Rectal smooth muscle tissue (tissue), 1 donor: Measurements from ENCODE around the gene CDYL2.

ENCODE experiments used
- H3K27ac ChIP-seq: one replicate; pipeline ENCODE4 v1.7.0; 2013; ENCODE audit warnings: low read depth, low read length, inconsistent platforms
- H3K27me3 ChIP-seq: one replicate; pipeline ENCODE4 v1.7.0; 2013; ENCODE audit warnings: low read length; ENCODE audit not compliant: control insufficient read depth, insufficient read depth
- H3K36me3 ChIP-seq: one replicate; pipeline ENCODE4 v1.7.0; 2013; ENCODE audit warnings: low read length; ENCODE audit not compliant: control insufficient read depth, insufficient read depth
- H3K4me1 ChIP-seq: one replicate; pipeline ENCODE4 v1.7.0; 2013; ENCODE audit warnings: low read length; ENCODE audit not compliant: control insufficient read depth, insufficient read depth
- H3K4me3 ChIP-seq: one replicate; pipeline ENCODE4 v1.7.0; 2013; ENCODE audit warnings: low read length
- H3K9ac ChIP-seq: one replicate; pipeline ENCODE4 v1.7.0; 2013; ENCODE audit warnings: low read length

CDYL2 gene

DNA sequence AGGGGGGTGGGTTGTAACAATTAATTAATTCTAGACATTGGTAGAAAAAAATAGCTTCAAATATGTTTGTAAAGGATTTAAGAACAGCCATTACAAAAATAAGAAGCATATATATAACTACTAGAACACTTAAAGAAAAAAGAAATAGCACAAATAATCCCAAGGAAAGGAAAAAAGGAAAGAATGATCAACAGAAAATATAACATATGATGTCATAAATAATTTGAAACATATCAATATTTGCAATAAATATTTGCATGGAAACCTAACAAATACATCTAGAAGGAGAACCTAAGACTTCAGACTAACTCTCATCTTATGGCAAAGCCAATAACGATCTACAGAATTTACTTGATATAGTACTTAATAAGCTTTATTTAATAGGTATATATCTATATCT lies 28.9 kb downstream of the CDYL2 start:
- Histone ChIP-seq H3K27ac (no peak overlapping the region), H3K36me3 (no peaks in the 10 kb centered on the region), H3K9ac (no peak overlapping the region), H3K4me1 (no peaks in the 10 kb centered on the region), H3K4me3 (no peak overlapping the region), H3K27me3 (no peaks in the 10 kb centered on the region)

DNA sequence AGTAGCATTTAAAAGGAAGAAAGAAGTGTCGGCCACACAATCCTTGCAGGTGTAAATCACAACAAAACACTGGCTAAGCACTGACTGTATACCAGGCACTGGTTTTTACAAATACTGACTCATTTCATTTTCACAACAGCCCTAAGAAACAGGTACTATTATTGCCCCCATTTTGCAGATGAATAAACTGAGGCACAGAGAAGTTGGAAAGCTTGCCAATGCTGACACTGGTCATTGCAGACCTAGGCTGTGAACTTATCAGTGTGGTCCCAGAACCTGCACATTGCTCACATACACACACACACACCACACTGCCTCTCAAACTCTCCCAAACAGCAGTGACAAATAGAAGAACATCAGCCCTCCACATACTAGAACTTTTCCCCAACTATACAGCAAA lies 37.6 kb downstream of the CDYL2 start:
- Histone ChIP-seq H3K4me3 (no peak overlapping the region), H3K4me1 (no peaks in the 10 kb centered on the region), H3K36me3 (no peaks in the 10 kb centered on the region), H3K27ac (no peak overlapping the region), H3K27me3 (no peaks in the 10 kb centered on the region), H3K9ac (no peak overlapping the region)

DNA sequence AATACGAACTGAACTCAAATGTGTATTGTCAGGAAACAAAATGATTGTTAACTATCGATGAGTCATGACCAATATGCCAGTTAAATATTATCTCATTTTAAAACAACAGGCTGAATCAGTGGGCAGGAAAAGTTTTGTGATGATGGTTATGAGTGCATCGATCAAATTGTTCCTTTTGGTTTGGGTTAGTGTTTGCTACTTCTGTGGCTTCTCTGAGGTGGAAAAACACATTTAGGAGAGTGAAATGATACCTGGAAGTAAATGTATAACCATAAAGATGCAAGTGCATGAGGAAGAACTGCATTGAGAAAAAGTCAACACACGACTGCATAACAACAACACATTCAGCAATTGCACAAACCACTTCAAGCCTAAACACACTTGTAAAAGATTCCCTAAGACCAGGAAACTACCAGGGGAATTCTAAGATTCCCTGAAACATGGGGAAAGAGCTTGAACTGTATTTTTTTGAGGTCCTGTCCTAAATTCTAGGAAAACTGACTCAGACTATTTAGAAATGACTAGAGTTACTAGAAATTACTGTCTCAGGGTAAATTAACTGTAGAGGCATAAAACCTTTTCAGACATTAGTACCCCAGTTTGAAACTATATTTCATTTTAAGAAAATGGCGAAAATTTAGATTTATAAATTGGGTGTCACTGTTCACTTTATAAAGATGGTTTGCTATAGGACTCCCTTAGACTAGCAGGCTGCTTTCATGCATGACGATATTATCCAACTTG lies 44.8 kb downstream of the CDYL2 start:
- no peaks in the 10 kb centered on the region for H3K27me3 ChIP-seq
- no peak overlapping the region for H3K9ac ChIP-seq
- H3K4me3 ChIP-seq = no peak overlapping the region
- no peak overlapping the region for H3K27ac ChIP-seq
- no peaks in the 10 kb centered on the region for H3K4me1 ChIP-seq
- no peaks in the 10 kb centered on the region for H3K36me3 ChIP-seq

DNA sequence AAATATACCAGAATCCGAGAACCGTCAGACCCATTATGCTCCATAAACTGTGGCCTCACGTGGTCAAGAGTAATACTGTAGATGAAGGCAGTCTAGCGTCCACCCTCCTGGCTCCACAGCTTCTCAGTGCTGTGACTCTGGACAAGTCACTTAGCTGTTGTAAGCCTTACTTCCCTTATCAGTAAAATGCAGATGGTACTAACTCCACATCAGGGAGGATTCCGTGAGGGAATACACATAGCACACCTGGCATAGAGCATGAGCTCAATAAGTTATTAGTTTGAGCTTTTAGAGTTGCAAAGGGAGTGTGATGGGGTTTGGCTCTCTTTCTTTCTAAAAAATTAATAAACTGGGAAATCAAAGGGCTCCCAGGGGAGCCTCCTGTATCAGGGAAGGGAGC lies 49.9 kb downstream of the CDYL2 start:
- Histone ChIP-seq H3K9ac (no peak overlapping the region), H3K4me1 (no peaks in the 10 kb centered on the region), H3K27ac (no peak overlapping the region), H3K36me3 (no peaks in the 10 kb centered on the region), H3K4me3 (no peak overlapping the region), H3K27me3 (no peaks in the 10 kb centered on the region)

DNA sequence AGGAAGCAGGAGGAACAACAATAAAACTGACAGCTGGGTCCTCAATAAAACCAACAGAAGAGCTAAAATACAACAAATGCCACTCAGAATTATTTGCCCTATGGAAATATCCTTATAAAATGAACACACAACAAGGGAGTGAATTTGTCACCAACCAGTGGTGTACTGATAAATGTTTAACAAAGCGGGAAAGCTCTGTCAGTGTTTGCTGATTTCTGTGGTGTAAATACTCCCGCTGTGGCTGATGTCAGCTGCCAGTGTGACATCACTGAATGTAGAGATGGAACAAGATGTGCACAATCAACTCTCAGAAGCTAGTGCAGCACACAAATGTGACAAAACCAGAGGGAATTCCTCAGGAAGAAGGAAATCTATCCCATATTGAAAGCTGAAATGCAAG lies 51.9 kb downstream of the CDYL2 start:
- Histone ChIP-seq H3K36me3 (no peaks in the 10 kb centered on the region), H3K9ac (no peak overlapping the region), H3K4me1 (no peaks in the 10 kb centered on the region), H3K4me3 (no peak overlapping the region), H3K27ac (no peak overlapping the region), H3K27me3 (no peaks in the 10 kb centered on the region)

DNA sequence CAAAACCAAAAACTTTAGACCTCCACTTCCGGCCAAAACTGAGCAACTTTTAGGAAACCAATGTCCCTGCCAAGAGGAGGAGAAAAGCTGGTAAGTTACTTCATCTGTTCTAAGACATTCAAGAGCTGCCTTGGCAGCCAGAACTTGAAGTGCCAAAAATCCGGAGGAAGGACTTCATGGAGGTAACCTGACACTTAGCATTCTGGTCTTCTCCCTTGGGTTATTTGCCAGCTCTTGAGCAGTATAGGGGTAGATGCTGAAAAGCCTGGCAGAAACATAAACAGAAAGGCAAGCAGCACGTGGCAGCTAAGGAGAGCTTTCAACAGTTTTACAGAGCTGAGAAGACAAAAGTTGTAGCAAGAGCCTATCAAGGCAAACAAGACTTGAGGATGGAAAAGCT lies 53.2 kb downstream of the CDYL2 start:
- H3K9ac ChIP-seq = no peak overlapping the region
- H3K4me1 ChIP-seq = no peaks in the 10 kb centered on the region
- no peak overlapping the region for H3K27ac ChIP-seq
- no peak overlapping the region for H3K4me3 ChIP-seq
- no peaks in the 10 kb centered on the region for H3K36me3 ChIP-seq
- no peaks in the 10 kb centered on the region for H3K27me3 ChIP-seq

DNA sequence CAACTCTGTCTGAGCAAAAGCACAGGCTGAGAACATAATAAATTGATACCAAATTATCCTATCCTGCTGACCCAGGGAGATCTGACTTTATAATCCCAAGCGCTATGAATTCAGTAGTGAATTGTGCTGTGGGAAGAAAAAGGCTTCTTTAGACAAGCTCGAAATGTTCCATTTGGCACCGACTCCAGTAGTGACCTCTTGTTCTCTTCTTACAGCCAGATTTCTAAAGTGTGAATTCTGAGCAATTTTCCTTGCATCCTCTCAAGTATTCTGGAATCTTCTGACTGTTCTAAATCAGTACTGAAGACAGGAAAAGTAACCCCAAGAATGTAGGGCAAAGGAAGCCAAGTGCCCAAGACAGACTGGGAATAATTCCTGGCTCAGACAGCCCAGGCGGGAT lies 58.2 kb downstream of the CDYL2 start:
- Histone ChIP-seq H3K27ac (no peak overlapping the region), H3K4me3 (no peak overlapping the region), H3K4me1 (no peaks in the 10 kb centered on the region), H3K9ac (no peak overlapping the region), H3K27me3 (no peaks in the 10 kb centered on the region), H3K36me3 (no peaks in the 10 kb centered on the region)

DNA sequence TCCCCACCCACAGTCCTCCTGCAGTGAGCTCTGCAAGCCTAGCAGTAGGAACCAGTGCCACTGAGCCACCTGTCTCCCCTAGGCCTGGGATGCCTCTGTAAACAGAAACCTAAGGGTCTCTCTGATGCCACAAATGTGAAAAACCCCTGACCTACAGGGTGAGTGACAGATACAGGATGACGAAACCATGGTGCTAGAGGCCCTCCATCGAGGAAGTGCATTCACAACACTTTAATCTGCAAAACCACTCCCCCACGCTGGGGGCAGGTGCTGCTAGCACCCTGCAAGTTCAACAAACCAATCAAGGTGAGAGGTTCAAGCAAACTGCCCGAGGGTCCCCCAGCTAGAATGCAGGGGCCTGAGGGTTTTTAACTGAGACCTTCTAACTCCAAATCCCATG lies 59.5 kb downstream of the CDYL2 start:
- Histone ChIP-seq H3K36me3 (no peaks in the 10 kb centered on the region), H3K4me1 (no peaks in the 10 kb centered on the region), H3K9ac (no peak overlapping the region), H3K27me3 (no peaks in the 10 kb centered on the region), H3K27ac (no peak overlapping the region), H3K4me3 (no peak overlapping the region)

DNA sequence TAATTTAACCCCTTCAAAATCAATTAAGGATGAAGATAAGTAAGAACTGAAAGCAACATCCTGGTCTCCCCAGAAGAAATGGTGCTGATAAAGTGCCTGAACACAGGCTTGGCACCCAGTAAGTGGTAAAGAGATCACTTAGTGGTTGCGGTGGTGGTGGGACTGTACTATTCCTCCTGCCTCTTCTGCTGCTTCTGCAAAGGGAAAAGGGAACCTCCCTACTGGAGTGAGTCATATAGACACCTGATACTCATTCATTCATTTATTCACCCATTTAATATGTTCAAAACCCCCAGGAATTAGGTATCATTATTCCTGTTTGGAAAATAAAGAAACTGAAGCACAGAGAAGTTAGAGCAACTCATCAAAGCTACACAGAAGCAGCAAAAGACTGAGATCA lies 60.6 kb downstream of the CDYL2 start:
- H3K27ac ChIP-seq = no peak overlapping the region
- H3K27me3 ChIP-seq = no peaks in the 10 kb centered on the region
- H3K9ac ChIP-seq = no peak overlapping the region
- no peaks in the 10 kb centered on the region for H3K36me3 ChIP-seq
- no peaks in the 10 kb centered on the region for H3K4me1 ChIP-seq
- H3K4me3 ChIP-seq = no peak overlapping the region

DNA sequence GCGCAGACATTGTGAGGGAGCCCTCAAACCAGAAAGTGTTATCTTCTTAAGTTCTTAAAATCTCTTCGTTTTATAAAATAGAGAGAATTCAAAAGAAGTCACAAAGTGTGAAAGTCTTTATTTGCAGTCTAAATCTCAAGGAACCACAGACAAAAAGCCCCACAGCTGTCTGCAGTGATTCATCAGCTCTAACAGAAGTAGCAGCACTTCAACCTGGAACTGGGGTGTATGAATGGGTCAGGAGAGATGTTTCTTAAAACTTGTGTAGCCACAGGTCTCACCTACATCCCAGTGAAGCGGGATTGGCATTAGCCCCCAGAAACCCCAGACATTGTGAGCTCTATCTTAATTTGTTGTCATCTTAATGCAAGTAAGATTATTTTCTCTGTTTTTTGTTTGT lies 61.1 kb downstream of the CDYL2 start:
- Histone ChIP-seq H3K4me3 (no peak overlapping the region), H3K27ac (no peak overlapping the region), H3K9ac (no peak overlapping the region), H3K4me1 (no peaks in the 10 kb centered on the region), H3K36me3 (no peaks in the 10 kb centered on the region), H3K27me3 (no peaks in the 10 kb centered on the region)

DNA sequence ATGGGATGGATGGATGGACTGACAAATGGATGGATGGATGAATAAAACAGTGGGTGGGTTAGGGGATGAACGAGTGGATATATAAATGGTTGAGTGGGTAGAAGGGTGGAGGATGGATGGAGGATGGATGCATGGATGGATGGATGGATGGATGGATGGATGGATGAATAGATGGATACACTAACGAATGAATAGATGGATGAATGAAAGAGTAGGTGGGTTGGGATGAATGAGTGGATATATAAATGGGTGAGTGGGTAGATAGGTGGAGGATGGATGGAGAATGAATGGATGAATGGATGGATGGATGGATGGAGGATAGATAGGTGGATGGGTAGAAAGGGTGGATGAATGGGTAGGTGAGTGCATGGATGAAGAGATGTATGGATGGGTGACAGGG lies 62.1 kb downstream of the CDYL2 start:
- no peaks in the 10 kb centered on the region for H3K4me1 ChIP-seq
- H3K27me3 ChIP-seq = no peaks in the 10 kb centered on the region
- no peak overlapping the region for H3K4me3 ChIP-seq
- H3K9ac ChIP-seq = no peak overlapping the region
- no peak overlapping the region for H3K27ac ChIP-seq
- H3K36me3 ChIP-seq = no peaks in the 10 kb centered on the region

DNA sequence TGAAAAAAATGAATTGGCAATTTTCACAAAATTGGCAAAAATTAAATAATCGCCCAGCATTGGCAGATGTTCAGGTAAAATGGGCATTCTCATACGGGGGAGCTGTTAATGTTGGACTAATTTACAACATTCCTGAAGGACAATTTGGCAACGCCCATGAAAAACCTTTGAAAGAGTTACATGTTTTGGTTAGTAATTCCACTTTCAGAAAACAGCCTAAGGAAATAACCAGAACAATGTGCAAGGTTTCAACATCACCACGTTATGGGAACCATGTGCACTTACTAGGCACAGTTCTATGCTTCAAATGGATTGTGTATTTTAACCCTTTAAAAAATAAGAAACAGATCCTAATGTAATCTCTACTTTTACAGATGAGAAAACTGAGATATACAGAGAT lies 62.7 kb downstream of the CDYL2 start:
- no peak overlapping the region for H3K27ac ChIP-seq
- H3K4me3 ChIP-seq = no peak overlapping the region
- no peaks in the 10 kb centered on the region for H3K36me3 ChIP-seq
- H3K4me1 ChIP-seq = no peaks in the 10 kb centered on the region
- no peaks in the 10 kb centered on the region for H3K27me3 ChIP-seq
- no peak overlapping the region for H3K9ac ChIP-seq

DNA sequence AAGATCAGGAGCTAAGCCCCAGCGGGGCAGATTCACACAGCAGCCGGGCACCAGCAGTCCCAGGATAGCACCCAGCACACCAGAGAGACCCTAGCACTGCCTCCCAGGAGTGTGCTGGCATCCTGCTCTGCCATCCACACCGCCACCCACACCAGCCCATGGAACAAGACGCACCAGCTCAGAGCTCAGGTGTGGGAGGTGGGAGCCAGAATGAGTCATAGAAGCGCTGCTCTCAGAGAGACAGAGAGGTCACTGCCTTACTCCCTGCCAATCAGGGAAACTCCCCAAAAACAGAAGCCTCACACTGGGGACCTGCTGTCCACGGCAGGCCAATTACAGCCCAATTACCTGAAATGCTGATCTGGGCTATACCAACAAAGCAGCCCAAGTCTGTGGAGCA lies 64.9 kb downstream of the CDYL2 start:
- Histone ChIP-seq H3K4me3 (no peak overlapping the region), H3K27ac (no peak overlapping the region), H3K27me3 (no peaks in the 10 kb centered on the region), H3K36me3 (no peaks in the 10 kb centered on the region), H3K9ac (no peak overlapping the region), H3K4me1 (no peaks in the 10 kb centered on the region)
